ENCODE measurements around the gene LSS. TPM values are rescaled to one million over a fixed set of nuclear protein-coding genes. Genes with fewer than 3 reads are reported as not detected.
"Not testable (repeated sequence)": the region's sequence is repeated elsewhere in the genome, so short reads cannot be mapped to it uniquely, and the experiment has no call there.

The LSS gene
- total RNA-seq, 1 donor from 2014 or later, result 99.0 TPM

GRCh38 chr21:46171996-46172862, 56.3 kb downstream of the LSS start:
- Mint-ChIP-seq H3K4me1 (peaks cover 14% of the 10 kb centered on the region), H3K36me3 (ENCODE audit: low read depth) (peaks cover 7% of the 10 kb centered on the region), H3K27ac (no peak overlapping the region), H3K27me3 (peaks cover 3% of the 10 kb centered on the region), H3K9me3 (peaks cover 15% of the 10 kb centered on the region), H3K4me3 (no peak overlapping the region)
- DNase-seq (peak; percentile 12), ATAC-seq (ENCODE audit: low read depth) (peak; percentile 62)
- ChIA-PET POLR2A (no interaction called here), CTCF (interaction anchor here (0.7 kb wide), 1 partner anchor 29 kb away, joined by 3 read pairs; no protein-coding TSS in a partner anchor)
- no peak for TF ChIP-seq CTCF (IDR thresholded peaks at IDR 0.05)
- intact Hi-C loops (cut with micrococcal nuclease), result no loop called here

DNA sequence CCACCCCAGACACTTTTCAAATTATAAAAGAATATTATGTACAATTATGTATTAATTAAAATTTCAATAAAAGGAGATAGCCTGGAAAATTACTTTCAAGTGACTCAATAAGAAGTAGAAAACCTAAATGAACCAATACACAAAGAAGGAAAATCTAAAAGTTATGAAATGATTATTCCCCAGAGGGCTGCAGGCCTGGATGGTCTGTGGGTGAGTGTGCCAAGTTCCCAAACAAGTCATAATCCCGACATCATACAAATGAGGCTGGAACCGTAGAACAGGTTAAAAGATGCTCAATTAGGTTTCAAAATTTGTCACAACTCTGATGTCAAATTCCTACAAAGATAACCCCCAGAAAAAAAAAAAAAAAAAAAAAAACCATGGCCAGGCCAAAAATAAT, 57.0 kb downstream of the LSS start:
- TF ChIP-seq CTCF (IDR thresholded peaks at IDR 0.05), result no peak
- H3K27ac Mint-ChIP-seq, result no peak overlapping the region
- intact Hi-C loops (cut with micrococcal nuclease), result no loop called here

GRCh38 chr21:46170436-46171193, 58.0 kb downstream of the LSS start:
- intact Hi-C loops (cut with micrococcal nuclease); DNase-seq; H3K36me3 Mint-ChIP-seq (ENCODE audit: low read depth); CTCF ChIA-PET; ATAC-seq (ENCODE audit: low read depth); POLR2A ChIA-PET; H3K27me3 Mint-ChIP-seq; H3K9me3 Mint-ChIP-seq; H3K4me3 Mint-ChIP-seq; H3K27ac Mint-ChIP-seq: not testable (repeated sequence)
- peaks cover 14% of the 10 kb centered on the region for H3K4me1 Mint-ChIP-seq

More for the DNA sequence above, 57.0 kb downstream of the LSS start:
- ChIA-PET POLR2A (no interaction called here), CTCF (no interaction called here)
- DNase-seq (no peak), ATAC-seq (ENCODE audit: low read depth) (no peak)
- H3K9me3 Mint-ChIP-seq, result peaks cover 15% of the 10 kb centered on the region
- H3K4me1 Mint-ChIP-seq, result peaks cover 14% of the 10 kb centered on the region
- H3K27me3 Mint-ChIP-seq, result peaks cover 3% of the 10 kb centered on the region
- peaks cover 7% of the 10 kb centered on the region for H3K36me3 Mint-ChIP-seq (ENCODE audit: low read depth)
- no peak overlapping the region for H3K4me3 Mint-ChIP-seq

DNA sequence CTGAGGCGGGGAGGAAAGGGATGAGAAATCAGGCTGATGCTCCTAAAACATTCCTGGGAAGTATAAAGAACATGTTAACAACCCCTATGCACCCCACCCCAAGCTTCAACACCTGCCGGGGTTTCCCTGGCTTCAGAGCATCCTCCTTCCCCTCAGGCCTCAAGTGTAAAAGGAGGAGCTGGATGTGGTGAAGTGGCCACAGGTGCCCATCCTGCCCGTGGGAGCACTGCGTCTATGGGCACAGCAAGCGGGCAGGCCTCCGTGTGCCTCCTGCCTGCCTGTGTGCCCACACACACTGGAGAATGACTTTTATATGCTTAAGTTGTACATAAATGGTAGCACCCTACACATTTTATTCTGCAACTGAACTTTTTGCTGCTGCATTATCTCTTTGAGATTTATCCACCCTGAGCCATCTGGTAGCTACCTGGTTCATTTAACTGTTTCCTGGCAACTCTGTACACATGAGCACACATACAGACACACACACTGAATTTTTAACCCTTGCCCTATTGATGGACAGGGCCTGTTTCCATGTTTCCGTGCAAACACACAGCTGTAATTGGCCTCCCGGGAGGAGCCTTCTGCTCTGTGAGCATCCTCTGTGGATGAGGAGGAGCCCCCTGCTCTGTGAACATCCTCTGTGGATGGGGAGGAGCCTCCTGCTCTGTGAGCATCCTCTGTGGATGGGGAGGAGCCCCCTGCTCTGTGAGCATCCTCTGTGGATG, 59.8 kb downstream of the LSS start:
- H3K27ac Mint-ChIP-seq, result no peak overlapping the region
- CTCF ChIA-PET, result no interaction called here

More for the DNA sequence above, 59.8 kb downstream of the LSS start:
- Mint-ChIP-seq H3K27me3 (no peaks in the 10 kb centered on the region), H3K4me1 (peaks cover 14% of the 10 kb centered on the region), H3K9me3 (no peaks in the 10 kb centered on the region), H3K4me3 (no peak overlapping the region), H3K36me3 (ENCODE audit: low read depth) (peaks cover 4% of the 10 kb centered on the region)
- TF ChIP-seq CTCF (IDR thresholded peaks at IDR 0.05), result no peak
- intact Hi-C loops (cut with micrococcal nuclease), result no loop called here
- ATAC-seq (ENCODE audit: low read depth) (no peak), DNase-seq (peak; percentile 6)
- POLR2A ChIA-PET, result no interaction called here
